ENCODE measurements around the gene LARGE1. TPM values are rescaled to one million over a fixed set of nuclear protein-coding genes. Genes with fewer than 3 reads are reported as not detected.

The LARGE1 gene
- total and polyA plus RNA-seq, 2 of the 13 experiments (the other 11 are each of a cell fraction or from before 2014, with no cell fraction given): 8.4 to 11.0 TPM

- ChIA-PET CTCF (ENCODE audit: low intra/inter-chr PET ratio, low total read pairs) (no interaction called here), POLR2A (no interaction called here)
- ATAC-seq (no peak), DNase-seq (ENCODE audit: low spot score) (peak; percentile 9), FAIRE-seq (no peak)
- Histone ChIP-seq H4K20me1 (ENCODE audit: insufficient read depth, low read length) (no peaks in the 10 kb centered on the region), H3K9me3 (ENCODE audit: low read length) (no peaks in the 10 kb centered on the region), H3K79me2 (ENCODE audit: insufficient read depth, low read length) (no peaks in the 10 kb centered on the region), H3K36me3 (replicated peaks in 1 of 2; ENCODE audit: control insufficient read depth in 1 of 2, insufficient read depth in 2 of 2, low read length in 2 of 2) (no peaks in the 10 kb centered on the region), H3K9ac (ENCODE audit: insufficient read depth, low read depth, low read length) (no peak overlapping the region), H3K4me3 (replicated peaks in 1 of 3; ENCODE audit: insufficient read depth in 1 of 3, low read depth in 2 of 3, low read length in 3 of 3) (no peak overlapping the region), H3K4me2 (ENCODE audit: low read depth, low read length) (no peak overlapping the region), H3K27me3 (ENCODE audit: control insufficient read depth in 1 of 2, insufficient read depth in 2 of 2, low read length in 2 of 2) (no peaks in the 10 kb centered on the region), H2AFZ (ENCODE audit: low read length) (no peak overlapping the region), H3K4me1 (ENCODE audit: insufficient read depth, low read length) (peaks cover 34% of the 10 kb centered on the region), H3K27ac (ENCODE audit: extremely low read length, insufficient read depth, low read length) (no peak overlapping the region)
- TF ChIP-seq ZNF276 (CRISPR knock-in tag; IDR thresholded peaks at IDR 0.05; ENCODE audit: low read depth): no peak
- no peak for TF ChIP-seq ZNF788 (CRISPR knock-in tag; IDR thresholded peaks at IDR 0.05; ENCODE audit: borderline replicate concordance)
- no peak for TF ChIP-seq ZMAT3 (CRISPR knock-in tag; conservative IDR thresholded peaks at IDR 0.05)
- no peak for TF ChIP-seq NBN (conservative IDR thresholded peaks at IDR 0.05)
- TF ChIP-seq, protein P1, sequence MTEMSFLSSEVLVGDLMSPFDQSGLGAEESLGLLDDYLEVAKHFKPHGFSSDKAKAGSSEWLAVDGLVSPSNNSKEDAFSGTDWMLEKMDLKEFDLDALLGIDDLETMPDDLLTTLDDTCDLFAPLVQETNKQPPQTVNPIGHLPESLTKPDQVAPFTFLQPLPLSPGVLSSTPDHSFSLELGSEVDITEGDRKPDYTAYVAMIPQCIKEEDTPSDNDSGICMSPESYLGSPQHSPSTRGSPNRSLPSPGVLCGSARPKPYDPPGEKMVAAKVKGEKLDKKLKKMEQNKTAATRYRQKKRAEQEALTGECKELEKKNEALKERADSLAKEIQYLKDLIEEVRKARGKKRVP (CRISPR knock-in tag; IDR thresholded peaks at IDR 0.05): no peak
- no peak for TF ChIP-seq XBP1 (CRISPR knock-in tag; IDR thresholded peaks at IDR 0.05)
- TF ChIP-seq ZFP36L1 (CRISPR knock-in tag; IDR thresholded peaks at IDR 0.05): no peak
- no peak for TF ChIP-seq ZNF574 (CRISPR knock-in tag; IDR thresholded peaks at IDR 0.05)
- no peak for TF ChIP-seq ZNF768 (CRISPR knock-in tag; IDR thresholded peaks at IDR 0.05)
- TF ChIP-seq NFYC (CRISPR knock-in tag; IDR thresholded peaks at IDR 0.05): no peak
- TF ChIP-seq SPEN (CRISPR knock-in tag; IDR thresholded peaks at IDR 0.05; ENCODE audit: low read depth): no peak
- TF ChIP-seq ZNF3 (CRISPR knock-in tag; IDR thresholded peaks at IDR 0.05): no peak
- TF ChIP-seq ZNF639 (CRISPR knock-in tag; conservative IDR thresholded peaks at IDR 0.05): no peak
- no peak for TF ChIP-seq SOX6 (IDR thresholded peaks at IDR 0.05)
- TF ChIP-seq SOX6 (CRISPR knock-in tag; IDR thresholded peaks at IDR 0.05): no peak
- WGBS (ENCODE audit: low lambda C conversion rate): 87% methylated on average over 6 of the region's 6 CpGs
- in situ Hi-C loops (cut with HindIII; ENCODE audit: extremely low pct_ligation_motif_present, low pct_unique_long_range_greater_than_20kb): no loop called here
- intact Hi-C loops (cut with micrococcal nuclease; ENCODE audit: unreplicated experiment): no loop called here
- BruUV-seq (replicated peaks): no TSS peak
Measured at GRCh38 chr22:33844273-33844672, 76.0 kb downstream of the LARGE1 start.
